ENCODE data around the gene PARP3. TPM values are rescaled to one million over a fixed set of nuclear protein-coding genes. Genes with fewer than 3 reads are reported as not detected.

Gene PARP3
- total RNA-seq, 4 donors from 2014 or later: 10.9 to 19.0 (median 11.4) TPM

DNA sequence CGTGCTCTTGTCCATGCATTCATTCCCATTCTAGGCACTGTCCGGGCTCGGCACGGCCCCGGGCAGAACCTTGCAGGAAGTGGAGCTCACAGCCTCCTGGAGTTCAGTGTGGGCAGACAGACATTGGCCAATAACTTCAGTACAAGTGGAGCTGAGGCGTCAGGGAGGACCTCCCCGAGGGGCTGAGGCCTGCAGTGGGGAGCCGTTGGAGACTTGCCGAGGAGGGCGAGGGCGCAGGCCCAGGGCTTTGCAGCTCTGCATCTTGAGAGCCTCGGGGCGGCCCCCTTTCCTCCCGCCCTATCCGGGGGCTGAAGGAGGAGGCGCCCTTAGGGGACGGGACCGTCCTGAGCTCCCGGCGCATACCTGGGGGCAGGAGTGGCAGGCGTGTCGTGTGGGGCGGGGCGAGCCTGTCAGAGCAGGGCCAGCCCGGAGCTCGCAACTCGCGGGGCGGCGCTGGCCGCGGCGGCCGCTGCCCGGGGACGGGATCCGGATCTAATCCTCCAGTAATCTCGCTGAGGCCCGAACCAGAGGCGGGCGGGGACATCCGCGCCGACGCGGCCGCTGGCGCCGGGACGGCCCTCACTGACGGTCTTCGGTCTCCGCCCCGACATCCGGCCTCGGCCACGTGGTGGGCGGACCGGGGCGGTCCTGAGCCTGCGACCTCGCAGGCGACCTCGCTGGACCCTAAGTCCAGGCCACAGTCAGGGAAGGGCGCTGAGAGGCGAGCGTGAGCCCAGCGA is 40.8 kb downstream of the PARP3 start, which contains the start of gene ACY1:
Gene ACY1 (plus strand): TSS at position 698 of the 740 bp plus-strand sequence. CDS start 530 bp downstream, outside the sequence.
- H3K36me3 ChIP-seq: no peaks in the 10 kb centered on the region
- peaks cover 16 to 17% of the 10 kb centered on the region in 2 donors for H3K4me1 ChIP-seq
- ATAC-seq: peak; percentile 85 to 86
- no peaks in the 10 kb centered on the region for H3K9me3 ChIP-seq
- in situ Hi-C loops (cut with MboI; ENCODE audit: low sequenced_read_pairs in 4 of 4) (no loop called here), intact Hi-C loops (cut with DNase I; ENCODE audit: low total_unique reads) (no loop called here)
- no peaks in the 10 kb centered on the region for H3K27me3 ChIP-seq
- peak within 1 kb of the TSS; percentile 61 to 75 (median 64) for H3K4me3 ChIP-seq
- peak within 1 kb of the TSS; percentile 86 to 98 (median 94) for H3K27ac ChIP-seq
- DNase-seq: peak; percentile 69 to 83
- TF ChIP-seq POLR2A (IDR thresholded peaks at IDR 0.05): peak; percentile 75 to 78
- TF ChIP-seq, protein P1, sequence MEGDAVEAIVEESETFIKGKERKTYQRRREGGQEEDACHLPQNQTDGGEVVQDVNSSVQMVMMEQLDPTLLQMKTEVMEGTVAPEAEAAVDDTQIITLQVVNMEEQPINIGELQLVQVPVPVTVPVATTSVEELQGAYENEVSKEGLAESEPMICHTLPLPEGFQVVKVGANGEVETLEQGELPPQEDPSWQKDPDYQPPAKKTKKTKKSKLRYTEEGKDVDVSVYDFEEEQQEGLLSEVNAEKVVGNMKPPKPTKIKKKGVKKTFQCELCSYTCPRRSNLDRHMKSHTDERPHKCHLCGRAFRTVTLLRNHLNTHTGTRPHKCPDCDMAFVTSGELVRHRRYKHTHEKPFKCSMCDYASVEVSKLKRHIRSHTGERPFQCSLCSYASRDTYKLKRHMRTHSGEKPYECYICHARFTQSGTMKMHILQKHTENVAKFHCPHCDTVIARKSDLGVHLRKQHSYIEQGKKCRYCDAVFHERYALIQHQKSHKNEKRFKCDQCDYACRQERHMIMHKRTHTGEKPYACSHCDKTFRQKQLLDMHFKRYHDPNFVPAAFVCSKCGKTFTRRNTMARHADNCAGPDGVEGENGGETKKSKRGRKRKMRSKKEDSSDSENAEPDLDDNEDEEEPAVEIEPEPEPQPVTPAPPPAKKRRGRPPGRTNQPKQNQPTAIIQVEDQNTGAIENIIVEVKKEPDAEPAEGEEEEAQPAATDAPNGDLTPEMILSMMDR (IDR thresholded peaks at IDR 0.05 in 4 of 5, conservative IDR thresholded peaks at IDR 0.05 in 1 of 5): no peak

DNA sequence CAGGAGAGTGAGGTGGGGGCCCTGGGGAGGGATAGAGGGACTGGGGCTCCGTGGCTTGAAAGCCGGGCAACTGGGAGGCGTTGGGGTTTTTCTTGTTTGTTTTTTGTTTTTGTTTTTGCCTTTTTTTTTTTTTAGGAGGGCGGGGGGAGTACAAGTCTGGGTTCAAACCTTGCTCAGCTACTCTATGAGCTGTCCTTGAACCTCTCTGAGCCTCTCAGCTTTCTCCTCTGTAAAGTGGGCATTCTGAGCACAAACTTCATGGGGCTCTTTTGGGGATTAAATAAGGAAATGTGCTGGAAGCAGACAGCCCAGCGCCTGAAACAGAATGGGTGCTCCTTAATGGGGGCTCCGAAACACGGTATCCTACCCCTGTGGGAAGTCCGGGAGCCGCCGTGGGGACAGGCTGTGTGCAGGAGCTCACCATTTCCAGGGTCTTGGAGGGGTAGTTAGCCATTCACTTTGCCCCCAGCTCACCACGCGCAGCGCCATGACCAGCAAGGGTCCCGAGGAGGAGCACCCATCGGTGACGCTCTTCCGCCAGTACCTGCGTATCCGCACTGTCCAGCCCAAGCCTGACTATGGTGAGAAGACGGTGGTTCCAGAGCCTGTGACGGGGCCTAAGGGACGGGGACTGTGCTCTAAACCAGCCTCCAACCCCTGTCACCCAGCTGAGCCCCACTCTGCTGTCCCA is 41.6 kb downstream of the PARP3 start:
- peak overlapping the region; percentile 86 to 98 (median 94) for H3K27ac ChIP-seq
- H3K27me3 ChIP-seq: no peaks in the 10 kb centered on the region
- peaks cover 16 to 17% of the 10 kb centered on the region in 2 donors for H3K4me1 ChIP-seq
- in situ Hi-C loops (cut with MboI; ENCODE audit: low sequenced_read_pairs in 4 of 4) (no loop called here), intact Hi-C loops (cut with DNase I; ENCODE audit: low total_unique reads) (no loop called here)
- H3K4me3 ChIP-seq: peak overlapping the region; percentile 61 to 75 (median 64)
- peak in 1 of 2 donors; percentile 39 for TF ChIP-seq POLR2A (IDR thresholded peaks at IDR 0.05)
- TF ChIP-seq, protein P1 (IDR thresholded peaks at IDR 0.05 in 4 of 5, conservative IDR thresholded peaks at IDR 0.05 in 1 of 5): no peak
- no peaks in the 10 kb centered on the region for H3K9me3 ChIP-seq
- no peak for DNase-seq
- no peaks in the 10 kb centered on the region for H3K36me3 ChIP-seq
- ATAC-seq: no peak

DNA sequence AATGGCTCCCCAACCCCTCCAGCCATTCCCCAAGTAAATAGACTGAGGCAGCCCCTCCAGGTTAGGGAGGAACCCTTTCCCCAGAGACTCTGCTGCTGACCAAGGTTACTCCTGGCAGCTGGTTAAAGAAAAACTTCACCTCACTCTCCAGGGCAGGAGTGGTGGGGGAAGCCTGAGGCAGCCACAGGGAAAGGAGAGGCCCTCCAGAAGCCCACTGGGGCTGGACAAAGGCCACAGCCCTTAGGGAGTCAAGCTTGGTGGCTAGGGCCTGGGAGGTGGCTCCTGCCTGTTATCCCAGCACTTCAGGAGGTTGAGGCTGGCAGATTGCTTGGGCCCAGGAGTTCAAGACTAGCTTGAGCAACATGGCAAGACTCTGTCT is 42.1 kb downstream of the PARP3 start:
- Histone ChIP-seq H3K27me3 (no peaks in the 10 kb centered on the region), H3K27ac (peak overlapping the region; percentile 86 to 98 (median 94)), H3K36me3 (no peaks in the 10 kb centered on the region), H3K4me3 (no peak overlapping the region), H3K9me3 (no peaks in the 10 kb centered on the region), H3K4me1 (peaks cover 16 to 17% of the 10 kb centered on the region in 2 donors)
- no peak for ATAC-seq
- DNase-seq: no peak
- in situ Hi-C loops (cut with MboI; ENCODE audit: low sequenced_read_pairs in 4 of 4): no loop called here
- intact Hi-C loops (cut with DNase I; ENCODE audit: low total_unique reads): no loop called here
- TF ChIP-seq POLR2A (IDR thresholded peaks at IDR 0.05): no peak
- TF ChIP-seq, protein P1 (IDR thresholded peaks at IDR 0.05 in 4 of 5, conservative IDR thresholded peaks at IDR 0.05 in 1 of 5): no peak

DNA sequence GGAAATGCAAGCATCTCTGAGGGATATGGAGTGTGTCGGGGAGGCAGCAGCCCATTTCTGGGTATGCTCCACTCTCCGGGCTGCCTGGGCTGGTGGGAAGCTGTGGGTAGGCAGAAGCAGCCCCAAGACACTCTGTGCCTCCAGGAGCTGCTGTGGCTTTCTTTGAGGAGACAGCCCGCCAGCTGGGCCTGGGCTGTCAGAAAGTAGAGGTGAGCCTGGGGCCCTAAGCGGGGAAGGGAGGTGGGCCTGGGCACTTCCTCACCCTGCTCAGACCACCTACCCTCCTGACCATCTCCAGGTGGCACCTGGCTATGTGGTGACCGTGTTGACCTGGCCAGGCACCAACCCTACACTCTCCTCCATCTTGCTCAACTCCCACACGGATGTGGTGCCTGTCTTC is 42.9 kb downstream of the PARP3 start:
- intact Hi-C loops (cut with DNase I; ENCODE audit: low total_unique reads) (no loop called here), in situ Hi-C loops (cut with MboI; ENCODE audit: low sequenced_read_pairs in 4 of 4) (no loop called here)
- Histone ChIP-seq H3K27ac (peak overlapping the region in 1 of 4 donors; percentile 86), H3K27me3 (no peaks in the 10 kb centered on the region), H3K36me3 (no peaks in the 10 kb centered on the region), H3K4me3 (no peak overlapping the region), H3K4me1 (peaks cover 16 to 17% of the 10 kb centered on the region in 2 donors), H3K9me3 (no peaks in the 10 kb centered on the region)
- ATAC-seq (no peak), DNase-seq (no peak)
- TF ChIP-seq, protein P1 (IDR thresholded peaks at IDR 0.05 in 4 of 5, conservative IDR thresholded peaks at IDR 0.05 in 1 of 5): no peak
- TF ChIP-seq POLR2A (IDR thresholded peaks at IDR 0.05): no peak

Data from gastrocnemius medialis (tissue), 4 donors.